HG03066 (cell line): ENCODE results near the gene GPC6.
"Not testable (repeated sequence)": the region's sequence is repeated elsewhere in the genome, so short reads cannot be mapped to it uniquely, and the experiment has no call there.

Experiments used
- ATAC-seq: cut with Tn5 transposase; IDR thresholded peaks from one replicate; pipeline ENCODE4 v1.9.1; 2021; ENCODE audit warnings: low read depth; ENCODE audit not compliant: unreplicated experiment

Gene GPC6

GRCh38 chr13:93309886-93310523 lies 83.4 kb downstream of the GPC6 start:
- no peak for ATAC-seq

DNA sequence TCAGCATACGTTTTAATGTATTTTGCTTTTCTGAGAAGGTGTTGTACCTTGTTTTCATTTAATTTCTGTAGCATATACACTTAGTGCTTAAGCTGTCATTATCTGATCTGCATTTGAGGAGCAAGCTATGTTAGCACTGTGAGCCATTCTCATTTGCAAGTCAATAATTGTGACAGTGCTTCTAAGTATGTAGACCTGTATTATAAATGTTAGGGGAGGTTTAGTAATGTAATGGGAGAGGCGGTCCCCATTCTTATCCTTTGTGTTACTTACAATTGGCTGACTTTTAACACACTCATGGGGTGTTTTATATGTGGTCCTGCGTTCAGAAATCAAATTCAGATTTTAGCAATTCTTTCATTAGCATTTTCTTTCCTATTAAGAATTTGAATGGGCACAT lies 90.2 kb downstream of the GPC6 start:
- no peak for ATAC-seq

DNA sequence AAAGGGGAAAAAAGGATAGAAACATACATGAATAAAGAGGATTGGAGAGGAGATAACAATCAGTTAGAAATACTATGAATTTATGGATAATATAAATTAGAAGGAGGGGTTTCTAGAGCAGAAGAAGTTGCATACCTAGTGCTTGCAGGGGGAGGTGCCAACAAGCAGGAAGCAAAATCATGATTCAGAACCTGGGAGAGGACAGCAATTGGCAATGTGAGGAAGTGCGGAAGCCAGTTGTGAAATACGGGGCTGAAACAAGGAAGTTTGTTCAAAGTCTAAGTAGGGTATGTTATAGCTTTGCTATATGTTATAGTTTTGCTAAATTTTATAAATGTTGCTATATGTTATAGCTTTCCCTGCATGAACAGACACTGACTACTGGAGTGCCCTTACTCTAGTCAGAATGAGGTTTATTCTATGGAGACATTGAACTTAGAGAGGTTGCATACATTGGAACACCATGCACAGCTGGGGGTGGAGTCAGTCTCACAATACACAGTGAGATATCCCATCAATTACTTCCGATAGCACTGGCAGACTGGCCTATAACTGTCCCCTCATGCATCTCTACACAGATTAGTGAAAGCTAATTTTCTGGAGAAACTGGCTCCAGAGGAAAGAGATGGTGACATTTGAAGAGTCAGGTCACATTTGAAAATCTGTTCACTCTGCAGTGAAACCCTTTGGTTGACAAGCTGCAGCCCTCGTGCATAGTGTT lies 92.1 kb downstream of the GPC6 start:
- ATAC-seq, result no peak

DNA sequence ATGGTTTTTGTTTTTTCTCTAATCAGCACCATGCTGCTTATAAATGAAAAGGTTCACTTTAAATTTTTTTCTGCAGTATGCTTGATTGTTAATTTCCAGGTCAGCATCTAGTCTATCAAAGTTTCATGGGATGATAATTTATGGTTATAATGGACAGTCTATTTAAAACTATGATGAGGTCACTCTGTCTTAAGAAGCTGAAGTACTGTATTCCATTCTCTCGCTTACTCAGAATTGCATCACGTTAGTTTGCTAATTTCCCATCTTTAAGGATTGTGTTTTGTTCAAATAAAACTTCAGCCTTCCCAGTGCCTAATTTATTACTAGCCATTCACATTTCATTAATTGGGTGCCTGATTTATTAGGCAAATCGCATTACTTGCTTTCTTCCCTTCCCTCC lies 94.3 kb downstream of the GPC6 start:
- ATAC-seq, result no peak

GRCh38 chr13:93323880-93324279 lies 97.3 kb downstream of the GPC6 start:
- not testable (repeated sequence) for ATAC-seq

GRCh38 chr13:93325303-93326233 lies 99.0 kb downstream of the GPC6 start:
- no peak for ATAC-seq

DNA sequence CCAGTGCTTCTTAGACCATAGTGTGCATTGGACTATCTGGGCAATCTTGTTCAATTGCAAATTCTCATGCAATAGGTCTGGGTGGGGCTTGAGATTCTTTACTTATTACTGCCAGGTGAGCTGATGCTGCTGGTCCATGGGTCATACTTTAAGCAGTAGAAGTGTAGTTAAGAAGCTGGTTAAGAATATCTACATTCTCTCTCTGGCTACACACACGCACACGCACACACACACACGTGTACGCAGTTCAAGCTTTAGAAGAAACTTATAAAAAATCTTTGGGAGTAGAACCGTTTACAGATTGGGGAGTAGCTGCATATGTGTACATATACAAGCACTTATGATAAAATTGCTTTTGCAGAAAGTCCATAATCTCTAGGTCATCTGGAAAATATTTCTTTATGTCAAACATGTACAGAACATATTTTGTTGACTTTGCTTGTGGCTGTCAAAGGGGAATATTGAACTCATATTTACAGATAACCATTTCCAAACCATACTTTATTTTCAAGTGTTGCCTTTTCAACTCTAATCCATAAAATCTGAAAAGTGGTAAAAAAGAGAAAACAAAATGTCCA lies 99.7 kb downstream of the GPC6 start:
- ATAC-seq, result no peak

- no peak for ATAC-seq
Measured at GRCh38 chr13:93328943-93329342, 102.3 kb downstream of the GPC6 start.

GRCh38 chr13:93336728-93337127 lies 110.1 kb downstream of the GPC6 start:
- no peak for ATAC-seq

- ATAC-seq, result no peak
Measured at GRCh38 chr13:93338030-93338429, 111.4 kb downstream of the GPC6 start.

GRCh38 chr13:93338906-93339305 lies 112.3 kb downstream of the GPC6 start:
- no peak for ATAC-seq

- ATAC-seq, result no peak
Measured at GRCh38 chr13:93339550-93339949, 112.9 kb downstream of the GPC6 start.

DNA sequence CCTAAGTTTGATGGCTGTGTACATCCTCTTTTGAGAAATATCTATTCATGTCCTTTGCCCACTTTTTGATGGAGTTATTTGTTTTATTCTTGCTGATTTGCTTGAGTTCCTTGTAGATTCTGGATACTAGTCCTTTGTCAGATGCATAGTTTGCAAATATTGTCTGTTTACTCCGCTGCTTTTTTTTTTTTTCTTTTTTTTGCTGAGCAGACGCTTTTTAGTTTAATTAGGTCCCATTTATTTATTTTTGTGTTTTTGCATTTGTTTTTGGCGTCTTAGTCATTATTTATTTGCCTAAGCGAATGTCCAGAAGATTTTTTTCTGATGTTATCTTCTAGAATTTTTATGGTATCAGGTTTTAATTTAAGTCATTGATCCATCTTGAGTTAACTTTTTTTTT lies 114.9 kb downstream of the GPC6 start:
- no peak for ATAC-seq

GRCh38 chr13:93343097-93343496 lies 116.5 kb downstream of the GPC6 start:
- ATAC-seq, result no peak

DNA sequence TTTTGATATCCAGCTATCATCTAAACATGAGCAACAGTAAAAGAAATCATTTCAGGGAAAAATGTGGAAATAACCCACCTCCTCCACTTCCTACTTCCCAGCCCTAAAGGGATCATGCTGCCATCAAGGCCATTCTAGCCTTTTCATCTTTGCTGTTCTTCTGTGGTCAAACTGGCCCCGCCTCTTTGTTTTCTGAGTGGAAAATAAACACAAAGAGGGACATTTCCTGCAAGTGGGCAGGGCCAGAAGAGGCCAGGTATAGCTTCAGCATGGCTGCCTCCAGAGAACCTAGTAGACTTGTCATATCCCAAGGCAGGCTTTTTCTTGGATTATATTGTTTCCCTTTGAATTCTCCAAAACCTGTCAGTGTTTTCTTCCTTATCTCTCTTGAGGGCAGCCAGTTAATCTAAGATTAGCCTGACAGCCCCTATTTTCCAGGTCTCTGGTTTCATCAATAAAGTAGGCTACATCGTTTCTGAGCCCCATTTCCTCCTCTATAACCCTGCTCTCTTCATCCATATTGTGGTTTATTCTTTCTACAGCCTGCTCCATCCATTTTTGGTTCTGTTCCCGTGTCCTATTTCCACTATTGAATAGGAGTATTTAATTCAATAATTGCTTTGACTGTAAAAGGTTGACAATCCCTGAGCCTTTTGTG lies 117.6 kb downstream of the GPC6 start:
- ATAC-seq, result no peak

GRCh38 chr13:93345024-93345423 lies 118.4 kb downstream of the GPC6 start:
- no peak for ATAC-seq

GRCh38 chr13:93345770-93346169 lies 119.2 kb downstream of the GPC6 start:
- ATAC-seq, result no peak

- ATAC-seq, result no peak
Measured at GRCh38 chr13:93352616-93353015, 126.0 kb downstream of the GPC6 start.

DNA sequence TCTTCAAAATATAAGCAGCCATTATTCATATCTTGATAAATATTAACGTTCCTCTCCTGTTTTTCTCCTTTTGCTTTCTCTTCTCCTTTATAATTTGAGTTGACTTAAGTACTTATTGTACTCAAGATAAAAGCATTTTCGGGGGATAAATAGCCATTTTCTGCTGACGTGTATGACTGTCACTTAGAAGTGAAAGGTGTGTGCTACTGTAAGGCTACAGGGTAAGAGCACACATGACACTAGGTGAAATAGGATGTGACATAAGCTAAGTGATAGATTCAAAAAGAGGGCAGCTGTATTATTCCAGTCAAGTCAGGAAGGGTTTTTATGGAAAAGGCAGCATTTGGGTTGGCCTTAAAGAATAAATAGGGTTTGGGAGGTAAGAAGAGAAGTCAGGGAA lies 128.5 kb downstream of the GPC6 start:
- no peak for ATAC-seq

DNA sequence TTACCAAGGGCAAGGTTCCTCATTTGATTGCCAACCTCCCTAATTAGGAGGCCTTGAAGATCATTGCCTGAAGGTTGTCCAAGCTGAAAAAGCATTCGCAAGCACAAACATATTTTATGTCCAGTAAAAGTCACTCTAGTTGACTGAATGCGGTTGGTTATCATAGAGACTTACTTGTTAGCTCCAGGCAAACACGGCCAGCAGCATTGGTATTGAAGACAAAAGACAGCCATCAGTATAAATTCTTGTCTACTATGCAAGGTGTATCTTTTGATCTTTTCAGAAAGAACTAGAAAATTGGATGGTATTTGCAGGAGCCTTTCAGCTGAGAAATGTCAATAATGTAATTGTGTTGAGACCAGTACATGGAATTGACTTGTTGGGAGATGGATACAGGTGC lies 129.9 kb downstream of the GPC6 start:
- ATAC-seq, result no peak
